Type B pancreatic cell (in vitro differentiated cells): Measurements from ENCODE around the gene MYL6. TPM values are rescaled to one million over a fixed set of nuclear protein-coding genes. Genes with fewer than 3 reads are reported as not detected.
"Not testable (repeated sequence)": the region's sequence is repeated elsewhere in the genome, so short reads cannot be mapped to it uniquely, and the experiment has no call there.

Experiments
- DNase-seq: peaks from one replicate; pipeline ENCODE4 v3.0.0; 2021; ENCODE audit warnings: mixed read lengths; ENCODE audit not compliant: unreplicated experiment; ENCODE audit errors: extremely low spot score
- H3K27ac Mint-ChIP-seq: 2 replicates; pipeline ENCODE4 v1.8.0; 2021; ENCODE audit warnings: mild to moderate bottlenecking, mixed read lengths
- H3K27me3 Mint-ChIP-seq: 2 replicates; pipeline ENCODE4 v1.8.0; 2021; ENCODE audit warnings: mixed read lengths
- H3K36me3 Mint-ChIP-seq: 2 replicates; pipeline ENCODE4 v1.8.0; 2021; ENCODE audit warnings: mixed read lengths
- H3K4me1 Mint-ChIP-seq: one replicate; pipeline ENCODE4 v1.8.0; 2021; ENCODE audit warnings: mixed read lengths; ENCODE audit not compliant: unreplicated experiment
- H3K4me3 Mint-ChIP-seq: 2 replicates; pipeline ENCODE4 v1.8.0; 2021; ENCODE audit warnings: mild to moderate bottlenecking, mixed read lengths
- H3K9me3 Mint-ChIP-seq: 2 replicates; pipeline ENCODE4 v1.8.0; 2021; ENCODE audit warnings: mixed read lengths
- CTCF ChIP-seq: fragments of 200-600 bp; sonication (generic); conservative IDR thresholded peaks from 2 replicates; pipeline ENCODE4 v1.5.0; 2021; ENCODE audit warnings: antibody characterized with exemption, mild to moderate bottlenecking
- total RNA-seq: library from RNA; stranded (reverse); gene quantifications from 2 replicates; pipeline ENCODE4 v1.2.1, GENCODE V29; 2021; ENCODE audit warnings: low replicate concordance

The MYL6 gene
- total RNA-seq, 1 donor from 2014 or later: 1,223 TPM

GRCh38 chr12:56152756-56153677 is 5.1 kb upstream of the MYL6 start:
- no peak for TF ChIP-seq CTCF
- H3K36me3 Mint-ChIP-seq: peaks cover 4% of the 10 kb centered on the region

GRCh38 chr12:56153678-56154065 is 4.5 kb upstream of the MYL6 start:
- H3K27me3 Mint-ChIP-seq: peaks cover 3% of the 10 kb centered on the region
- no peak for DNase-seq
- H3K4me1 Mint-ChIP-seq: peaks cover 35% of the 10 kb centered on the region
- TF ChIP-seq CTCF: no peak
- peaks cover 8% of the 10 kb centered on the region for H3K36me3 Mint-ChIP-seq
- peak overlapping the region; percentile 94 for H3K4me3 Mint-ChIP-seq
- no peaks in the 10 kb centered on the region for H3K9me3 Mint-ChIP-seq
- peak overlapping the region; percentile 97 for H3K27ac Mint-ChIP-seq

More at GRCh38 chr12:56152756-56153677, 5.1 kb upstream of the MYL6 start:
- H3K4me3 Mint-ChIP-seq: peak overlapping the region; percentile 94
- H3K27me3 Mint-ChIP-seq: no peaks in the 10 kb centered on the region
- no peak for DNase-seq
- H3K9me3 Mint-ChIP-seq: no peaks in the 10 kb centered on the region
- H3K27ac Mint-ChIP-seq: peak overlapping the region; percentile 97
- peaks cover 35% of the 10 kb centered on the region for H3K4me1 Mint-ChIP-seq

GRCh38 chr12:56154246-56154771 is 3.9 kb upstream of the MYL6 start:
- Mint-ChIP-seq H3K27me3 (peaks cover 3% of the 10 kb centered on the region), H3K4me1 (peaks cover 39% of the 10 kb centered on the region), H3K9me3 (no peaks in the 10 kb centered on the region), H3K27ac (peak overlapping the region; percentile 41), H3K4me3 (peak overlapping the region; percentile 64), H3K36me3 (peaks cover 14% of the 10 kb centered on the region)
- no peak for TF ChIP-seq CTCF
- DNase-seq: no peak

- Mint-ChIP-seq H3K4me3 (peak overlapping the region; percentile 64), H3K9me3 (no peaks in the 10 kb centered on the region), H3K36me3 (peaks cover 18% of the 10 kb centered on the region), H3K27me3 (peaks cover 3% of the 10 kb centered on the region), H3K27ac (peak overlapping the region; percentile 71), H3K4me1 (peaks cover 44% of the 10 kb centered on the region)
- no peak for DNase-seq
- no peak for TF ChIP-seq CTCF
These were observed 3.3 kb upstream of the MYL6 start for GRCh38 chr12:56154818-56155217.

GRCh38 chr12:56155256-56155845 is 2.8 kb upstream of the MYL6 start:
- Mint-ChIP-seq H3K4me1 (peaks cover 48% of the 10 kb centered on the region), H3K36me3 (peaks cover 23% of the 10 kb centered on the region), H3K27ac (peak overlapping the region; percentile 71), H3K27me3 (peaks cover 3% of the 10 kb centered on the region), H3K9me3 (no peaks in the 10 kb centered on the region), H3K4me3 (peak overlapping the region; percentile 64)
- TF ChIP-seq CTCF: no peak
- no peak for DNase-seq

- H3K4me1 Mint-ChIP-seq: peaks cover 51% of the 10 kb centered on the region
- not testable (repeated sequence) for H3K9me3 Mint-ChIP-seq, DNase-seq, H3K27me3 Mint-ChIP-seq
- peak overlapping the region; percentile 100 for H3K27ac Mint-ChIP-seq
- H3K36me3 Mint-ChIP-seq: peaks cover 33% of the 10 kb centered on the region
- peak overlapping the region; percentile 100 for H3K4me3 Mint-ChIP-seq
These were observed 1.5 kb upstream of the MYL6 start for GRCh38 chr12:56156464-56157200.
